ENCODE measurements around the gene DSCAML1.

The DSCAML1 gene

DNA sequence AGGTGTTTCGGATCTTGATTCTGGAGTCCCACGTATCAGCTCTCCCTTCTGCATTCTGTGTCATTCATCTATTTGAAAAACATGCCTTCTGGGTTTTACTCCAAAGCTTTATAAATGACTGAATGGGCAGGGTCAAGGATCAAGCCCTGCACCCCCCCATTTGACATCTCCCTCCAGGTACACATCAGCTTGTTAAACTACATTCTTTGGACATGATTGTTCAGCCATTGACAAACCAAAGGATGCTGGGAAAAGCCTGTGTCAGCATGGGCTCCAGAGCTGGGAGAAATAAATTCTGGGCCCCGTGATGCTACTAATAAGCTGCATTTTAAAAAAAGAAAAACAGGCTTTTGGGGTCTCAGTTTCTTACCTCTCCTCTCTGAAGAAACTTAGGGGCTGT is 103.7 kb downstream of the DSCAML1 start:
- DNase-seq (ENCODE audit: low spot score), result no peak

DNA sequence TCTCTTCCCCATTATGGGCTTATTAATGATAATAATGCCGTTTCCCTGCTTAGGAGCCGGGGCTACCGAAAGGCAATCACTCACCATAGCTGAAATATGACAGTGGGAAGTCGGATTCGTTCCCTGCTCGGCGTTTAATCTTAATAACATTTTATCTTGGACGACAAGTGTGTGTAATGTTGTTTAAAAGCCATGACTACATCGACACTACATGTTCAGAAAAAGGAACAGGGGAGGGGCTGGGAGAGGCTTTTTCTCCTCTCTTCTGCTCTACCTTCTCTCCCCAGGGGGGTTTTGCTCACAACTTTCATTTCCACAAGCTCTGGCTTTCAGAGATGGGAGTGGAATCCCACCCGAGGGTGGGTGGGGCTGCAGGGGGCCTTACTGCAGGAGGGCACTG is 105.5 kb downstream of the DSCAML1 start:
- DNase-seq (ENCODE audit: low spot score), result no peak

DNA sequence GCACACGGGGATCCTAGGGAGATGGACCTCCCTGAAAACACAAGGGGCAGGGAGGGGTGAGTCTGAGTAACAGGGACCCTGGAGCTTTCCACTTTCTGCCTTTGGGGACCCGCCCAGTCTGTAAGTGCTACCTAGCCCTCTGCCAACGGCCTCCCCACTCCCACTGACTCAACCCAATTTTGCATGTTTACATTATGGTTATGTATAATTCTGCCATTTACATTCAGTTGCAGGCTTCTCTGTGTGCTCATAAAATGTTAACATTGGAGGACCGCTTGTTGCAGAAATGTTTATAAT is 105.8 kb downstream of the DSCAML1 start:
- DNase-seq (ENCODE audit: low spot score), result no peak

DNA sequence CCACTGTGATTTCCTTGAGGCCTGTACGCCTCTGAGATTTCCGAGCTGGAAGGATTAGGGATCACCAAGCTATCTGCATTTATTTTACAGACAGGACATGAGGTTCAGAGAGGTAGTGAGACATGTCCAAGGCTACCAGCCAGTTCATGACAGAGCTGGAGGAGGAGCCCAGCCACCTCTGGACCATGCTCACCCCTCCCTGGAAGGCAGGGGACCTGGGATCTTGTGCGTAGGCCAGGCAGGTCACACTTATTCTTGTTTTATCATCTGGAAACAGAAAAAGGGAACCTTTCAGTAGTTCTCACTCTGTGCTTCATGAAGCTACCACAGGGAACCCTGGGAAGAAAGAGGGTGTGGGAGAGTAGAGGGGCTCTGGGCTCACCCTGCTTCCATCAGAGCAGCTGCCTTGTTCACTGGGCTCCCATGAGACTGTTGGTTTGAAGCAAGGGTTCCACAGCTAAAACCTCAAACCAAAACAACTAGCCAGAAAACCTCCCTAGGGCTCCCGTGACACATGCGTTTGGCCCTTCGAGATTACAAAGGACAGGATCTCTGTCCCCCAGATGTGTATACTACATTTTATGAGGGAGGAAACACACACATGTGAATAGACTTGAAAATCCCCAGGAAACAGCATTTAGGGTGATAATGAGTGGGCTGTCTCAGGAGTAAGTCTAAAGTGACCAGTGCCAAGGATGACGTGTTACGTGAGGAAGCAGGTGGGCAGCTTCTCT is 106.4 kb downstream of the DSCAML1 start:
- no peak for DNase-seq (ENCODE audit: low spot score)

DNA sequence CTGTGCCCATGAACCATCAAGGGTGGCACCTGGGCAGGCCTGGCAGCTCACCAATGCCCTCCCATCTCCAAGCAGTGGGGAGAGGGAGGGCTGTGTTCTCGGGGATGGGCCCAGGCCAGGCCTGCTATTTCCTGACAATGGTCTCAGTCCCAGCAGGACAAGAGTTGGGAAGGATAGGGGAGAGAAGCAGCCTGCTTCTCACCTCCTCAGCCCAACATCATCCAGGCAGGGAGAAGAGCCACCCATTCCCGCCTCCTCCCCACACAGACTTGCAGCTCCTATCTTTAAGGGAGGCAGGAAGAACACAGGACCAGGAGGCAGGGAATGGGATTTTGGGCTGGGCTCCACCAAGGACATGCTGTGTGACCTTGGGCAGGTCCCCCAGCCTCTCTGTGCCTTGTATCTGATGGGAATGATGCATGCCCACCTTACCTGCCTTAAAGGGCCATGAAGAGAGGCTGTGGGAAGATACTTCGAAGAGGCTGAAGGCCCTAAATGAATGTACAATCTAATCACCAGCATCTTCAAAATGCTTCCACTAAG is 108.7 kb downstream of the DSCAML1 start:
- no peak for DNase-seq (ENCODE audit: low spot score)

DNA sequence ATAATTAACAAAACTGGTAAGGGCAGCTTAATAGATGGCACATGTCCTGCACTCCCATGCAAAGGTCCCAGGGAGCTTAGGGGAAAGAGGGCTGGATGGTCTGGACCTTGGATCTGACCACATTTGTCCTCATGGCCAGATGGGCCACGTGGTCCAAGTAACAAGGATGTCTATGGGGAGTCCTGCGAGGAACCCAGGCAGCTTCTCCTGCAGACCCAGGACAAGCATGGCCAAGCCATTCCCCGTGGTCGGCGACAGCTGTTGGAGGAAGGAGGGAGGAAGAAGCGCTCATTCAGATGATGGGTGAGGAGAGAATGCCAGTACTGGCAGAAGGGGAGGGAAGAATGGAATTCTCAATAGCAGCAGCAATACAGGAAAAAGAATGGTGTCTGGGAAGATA is 109.2 kb downstream of the DSCAML1 start:
- DNase-seq (ENCODE audit: low spot score), result peak; percentile 44

DNA sequence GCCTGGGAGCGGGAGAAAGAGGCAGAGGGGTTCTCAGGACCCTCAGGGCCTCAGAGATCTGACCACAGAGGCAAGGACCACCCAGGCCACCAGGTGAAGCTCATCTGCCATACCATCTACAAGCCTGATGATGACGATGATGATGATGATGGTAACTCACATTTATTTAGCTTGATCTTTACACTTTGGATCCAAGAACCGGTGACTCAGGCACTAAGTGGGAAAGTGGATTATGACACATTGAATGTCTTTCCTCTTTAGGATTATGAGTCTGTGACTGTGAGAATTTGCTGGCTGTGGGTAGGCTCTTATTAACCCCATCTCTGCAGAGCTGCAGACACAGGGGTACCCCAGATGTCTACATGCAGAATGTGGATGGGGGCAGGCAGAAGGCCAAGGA is 110.3 kb downstream of the DSCAML1 start:
- no peak for DNase-seq (ENCODE audit: low spot score)

DNA sequence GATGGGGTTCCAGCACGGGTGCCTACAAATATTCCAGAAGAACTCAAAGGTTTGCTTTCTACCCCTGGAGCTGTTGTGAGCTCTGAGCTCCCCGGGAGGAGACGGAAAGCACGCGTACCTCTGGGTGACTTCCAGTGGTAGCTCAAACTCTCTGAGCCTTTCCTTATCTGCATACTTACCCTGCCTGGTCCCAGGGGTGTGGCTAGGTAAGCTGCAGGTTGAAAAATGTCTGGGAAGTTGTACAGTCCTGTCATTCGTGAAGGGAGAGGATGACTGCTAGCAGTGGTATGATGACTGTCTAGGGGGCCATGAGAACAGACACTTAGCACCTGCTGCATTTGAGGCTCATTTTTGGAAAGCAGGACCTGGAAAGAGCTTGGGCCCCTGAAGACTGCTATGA is 111.5 kb downstream of the DSCAML1 start:
- no peak for DNase-seq (ENCODE audit: low spot score)

DNA sequence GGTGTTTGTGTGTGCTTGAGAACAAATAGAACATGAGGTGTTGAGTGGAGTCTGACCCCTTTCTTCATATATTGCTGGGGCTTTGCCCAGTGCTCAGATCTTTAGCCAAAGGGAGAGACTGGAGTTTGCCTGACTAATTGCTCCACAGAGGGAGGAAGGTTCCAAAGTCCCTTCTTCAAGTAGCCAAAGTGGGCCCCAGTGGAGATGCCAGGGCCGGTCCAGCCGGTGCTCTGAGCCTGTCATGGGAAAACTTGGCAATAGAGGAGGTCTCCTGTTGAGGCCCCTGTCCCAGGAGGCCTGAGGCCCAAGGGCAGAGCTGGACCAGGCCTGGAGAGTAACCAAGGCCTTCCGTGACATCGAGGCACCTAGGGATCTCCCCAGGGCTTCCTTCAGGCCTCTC is 112.3 kb downstream of the DSCAML1 start:
- DNase-seq (ENCODE audit: low spot score), result no peak

DNA sequence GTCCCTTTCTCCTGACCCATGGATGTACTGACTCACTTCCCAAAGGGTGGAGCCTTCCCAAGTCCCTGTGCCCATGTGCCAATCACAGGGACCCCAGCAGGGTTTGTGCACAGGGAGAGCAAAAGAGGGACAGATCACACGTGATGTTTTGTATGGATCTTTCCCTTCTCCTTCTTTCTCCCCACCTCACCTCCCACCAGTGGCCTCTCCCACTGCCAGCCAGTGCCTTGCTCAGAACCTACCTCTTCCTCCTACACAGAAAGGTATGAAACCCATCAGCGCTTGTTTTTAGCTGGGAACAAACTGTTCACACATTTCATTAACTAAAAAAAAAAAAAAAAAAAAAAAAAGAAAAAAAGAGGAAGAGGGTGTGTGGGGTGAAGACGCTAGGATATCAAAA is 112.9 kb downstream of the DSCAML1 start:
- no peak for DNase-seq (ENCODE audit: low spot score)

DNA sequence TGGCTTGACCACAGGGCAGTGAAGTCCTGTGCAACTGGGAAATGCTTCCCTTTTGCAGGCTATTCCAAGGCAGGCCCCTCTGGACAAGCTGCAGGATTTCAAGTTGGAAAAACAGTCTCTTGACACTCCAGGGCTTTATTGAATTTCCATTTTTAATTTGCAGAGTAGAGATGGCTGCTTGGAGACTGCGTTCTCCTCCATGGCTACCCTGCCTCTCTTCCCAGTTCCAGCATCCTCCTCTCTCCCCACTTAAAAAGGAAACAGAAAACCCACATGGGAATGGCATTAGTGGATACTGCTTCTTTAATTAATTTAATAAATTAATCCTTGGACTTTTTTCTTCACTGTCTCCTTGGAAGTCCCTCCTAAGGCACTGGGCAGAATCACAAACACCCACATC is 115.6 kb downstream of the DSCAML1 start:
- DNase-seq (ENCODE audit: low spot score), result no peak

DNA sequence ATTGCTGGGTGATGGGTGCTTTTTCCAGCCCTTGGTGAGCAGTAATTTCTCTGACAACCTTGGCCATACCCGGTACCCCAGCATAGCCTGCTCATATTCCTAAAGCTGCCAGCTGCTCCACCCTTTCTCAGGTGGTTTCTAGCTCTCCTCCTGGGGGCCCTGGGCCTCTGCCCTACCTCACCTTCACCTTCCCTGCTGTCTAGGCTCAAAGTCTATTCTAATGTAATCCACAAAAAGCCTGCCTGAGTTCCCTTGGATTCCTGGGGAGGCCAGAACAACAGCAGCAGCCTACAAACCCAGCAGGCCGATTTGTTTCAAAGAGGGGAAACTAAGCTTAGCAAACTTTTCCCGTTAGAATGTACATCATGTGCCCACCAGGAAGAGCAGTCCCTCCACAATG is 117.6 kb downstream of the DSCAML1 start:
- no peak for DNase-seq (ENCODE audit: low spot score)

DNA sequence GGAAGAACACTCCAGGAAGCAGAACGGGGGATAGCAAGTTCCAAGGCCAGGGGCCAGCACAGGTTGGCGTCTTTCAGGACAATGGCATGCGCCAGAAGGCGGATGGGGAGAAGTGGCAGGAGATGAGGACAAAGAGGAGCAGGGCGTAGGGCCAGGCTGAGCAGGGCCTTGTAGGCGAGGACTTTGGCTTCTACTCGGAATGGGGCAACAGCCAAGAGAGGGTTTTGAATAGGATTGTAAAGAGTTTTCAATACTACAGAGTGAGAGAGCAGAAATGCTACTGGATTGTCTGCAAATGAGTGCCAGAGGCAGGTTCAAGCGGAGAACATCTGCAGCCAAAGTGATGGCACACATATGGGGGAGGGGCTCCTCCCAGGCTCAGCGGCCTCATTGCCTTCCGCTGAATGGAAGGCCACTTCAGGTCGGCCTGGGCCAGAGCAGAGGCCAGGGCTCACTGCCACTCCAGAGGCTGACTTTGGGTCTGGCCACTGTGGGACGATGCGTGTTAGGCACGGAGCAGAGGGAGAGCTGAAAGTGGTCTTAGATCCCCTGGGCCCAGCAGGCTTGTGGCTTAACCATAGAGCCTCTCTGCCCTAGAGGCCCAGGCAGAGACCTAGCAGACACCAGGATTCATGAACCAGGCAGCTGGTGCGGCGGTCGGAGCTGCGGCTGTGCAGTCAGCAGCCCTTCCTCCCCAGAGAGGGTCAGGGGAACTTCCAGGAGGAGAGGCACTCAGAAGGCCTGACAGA is 118.2 kb downstream of the DSCAML1 start:
- peak; percentile 93 for DNase-seq (ENCODE audit: low spot score)

DNA sequence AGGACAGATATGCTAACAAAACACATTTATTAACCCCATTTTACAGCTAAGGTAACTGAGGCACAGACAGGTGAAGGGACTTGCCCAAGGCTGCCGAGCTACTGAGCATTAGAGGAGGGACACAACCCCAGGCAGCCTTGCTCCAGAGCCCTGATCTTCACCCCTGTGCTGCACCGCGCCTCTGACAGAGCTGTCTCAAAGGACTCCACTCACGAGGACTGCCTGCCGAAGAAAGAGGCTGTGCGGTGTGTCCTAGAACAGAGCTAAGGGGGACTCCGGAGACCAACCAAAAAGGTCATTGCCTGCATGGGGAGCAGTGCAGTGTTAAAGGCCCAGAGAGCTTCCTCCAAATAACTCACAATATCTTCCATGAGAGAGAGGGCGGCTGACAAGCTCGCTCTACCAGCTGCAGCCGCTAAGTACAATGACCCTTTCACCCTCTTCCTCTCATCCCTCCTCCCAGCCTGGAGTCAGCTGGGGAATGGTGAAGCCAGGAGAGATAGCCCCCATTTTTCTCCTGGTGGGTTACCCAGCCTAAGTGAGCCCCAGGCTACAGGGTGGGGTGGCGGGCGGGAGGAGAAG is 119.2 kb downstream of the DSCAML1 start:
- DNase-seq (ENCODE audit: low spot score), result peak; percentile 92

DNA sequence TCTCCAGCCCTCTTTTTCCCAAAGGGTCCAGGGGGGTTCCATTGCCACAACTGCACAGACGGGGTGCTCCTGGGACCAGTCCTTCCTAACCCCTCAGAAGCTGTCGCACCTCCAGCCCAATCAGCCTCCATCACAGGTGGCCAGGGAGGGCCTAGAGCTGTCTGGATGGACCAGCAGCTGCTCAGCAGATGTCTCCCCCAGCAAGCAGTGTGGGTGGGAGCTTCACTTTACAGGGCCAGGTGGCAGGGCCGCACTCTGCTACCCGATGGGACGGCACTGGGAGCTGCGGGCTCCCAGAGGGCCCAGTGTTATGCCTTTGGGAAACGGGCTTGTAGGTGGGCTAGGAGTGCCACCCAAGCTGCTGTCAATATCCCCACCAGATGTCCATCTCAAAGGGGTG is 120.5 kb downstream of the DSCAML1 start:
- no peak for DNase-seq (ENCODE audit: low spot score)

DNA sequence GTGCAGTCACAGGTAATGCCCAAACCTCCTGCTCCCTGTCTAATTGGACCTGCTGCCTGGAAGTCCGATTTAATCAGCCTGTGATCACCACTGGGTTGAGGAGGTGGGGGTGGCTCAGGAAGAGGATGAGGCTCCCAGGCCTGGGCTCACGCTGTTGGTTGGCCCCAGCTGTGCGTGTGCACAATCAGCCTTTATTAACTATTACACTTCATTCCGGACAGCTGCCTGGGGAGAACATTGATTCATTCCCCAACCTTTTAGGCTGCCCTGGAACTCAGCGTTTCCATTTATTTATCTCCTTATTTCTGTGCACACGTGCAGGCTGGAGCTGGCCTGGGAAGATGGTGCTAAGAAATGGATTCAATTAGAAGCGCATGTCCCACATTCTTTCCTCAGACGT is 123.4 kb downstream of the DSCAML1 start:
- DNase-seq (ENCODE audit: low spot score), result peak; percentile 91

DNA sequence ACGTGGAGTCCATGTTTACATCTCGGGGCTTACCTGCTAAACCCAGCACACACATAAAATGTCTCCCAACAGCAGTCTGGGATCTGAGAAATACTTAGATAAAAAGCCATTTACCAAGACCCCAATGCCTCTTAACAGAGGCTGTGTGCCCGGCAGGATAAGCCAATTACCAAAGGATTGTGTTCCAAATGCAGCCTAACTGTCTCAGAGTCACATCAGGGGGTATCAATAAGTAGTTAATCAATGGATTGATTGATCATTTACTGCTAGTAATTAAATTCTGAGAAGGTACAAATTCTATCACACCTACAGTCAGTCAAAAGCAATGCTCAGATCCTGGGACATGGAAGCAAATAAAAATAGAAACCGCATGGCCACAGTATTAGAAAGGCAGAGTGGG is 125.6 kb downstream of the DSCAML1 start:
- no peak for DNase-seq (ENCODE audit: low spot score)

DNA sequence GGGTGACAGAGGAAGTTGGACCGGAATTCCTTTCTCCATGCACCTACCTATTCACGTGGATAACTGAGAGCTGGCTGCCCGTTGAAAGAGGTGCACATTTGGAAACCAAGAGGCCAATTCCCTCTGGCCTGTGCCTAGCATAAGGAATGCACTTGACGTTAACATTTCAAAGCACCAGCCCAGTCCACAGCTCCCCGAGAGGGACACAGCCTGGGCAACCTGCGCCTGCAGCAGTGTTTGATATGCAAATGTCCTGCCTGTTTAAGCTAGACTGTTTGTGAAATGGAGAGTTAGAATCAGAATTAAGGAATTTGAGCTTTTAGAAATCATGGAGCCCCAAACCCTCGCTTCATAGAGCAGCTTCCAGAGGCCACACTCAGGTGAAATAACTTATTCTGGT is 126.1 kb downstream of the DSCAML1 start:
- no peak for DNase-seq (ENCODE audit: low spot score)

DNA sequence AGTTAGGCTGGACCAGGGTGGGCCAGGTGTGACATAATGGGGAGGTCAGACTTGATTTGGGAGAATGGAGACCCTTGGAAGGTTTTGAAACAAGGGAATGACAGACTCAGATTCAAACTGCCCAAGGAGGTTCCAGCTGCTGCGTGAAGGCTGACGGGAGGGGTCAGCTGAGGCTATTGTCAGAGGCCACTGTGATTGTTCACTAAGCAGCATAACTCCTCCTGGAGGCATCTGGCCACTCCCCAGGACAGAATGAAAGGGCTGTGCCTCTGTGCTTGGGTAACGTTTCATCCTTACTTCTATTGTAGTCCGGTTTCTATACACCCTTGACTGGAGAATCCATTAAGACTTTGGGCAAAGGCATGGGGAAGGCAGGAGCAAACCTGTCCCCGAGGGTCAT is 126.6 kb downstream of the DSCAML1 start:
- peak; percentile 78 for DNase-seq (ENCODE audit: low spot score)

DNA sequence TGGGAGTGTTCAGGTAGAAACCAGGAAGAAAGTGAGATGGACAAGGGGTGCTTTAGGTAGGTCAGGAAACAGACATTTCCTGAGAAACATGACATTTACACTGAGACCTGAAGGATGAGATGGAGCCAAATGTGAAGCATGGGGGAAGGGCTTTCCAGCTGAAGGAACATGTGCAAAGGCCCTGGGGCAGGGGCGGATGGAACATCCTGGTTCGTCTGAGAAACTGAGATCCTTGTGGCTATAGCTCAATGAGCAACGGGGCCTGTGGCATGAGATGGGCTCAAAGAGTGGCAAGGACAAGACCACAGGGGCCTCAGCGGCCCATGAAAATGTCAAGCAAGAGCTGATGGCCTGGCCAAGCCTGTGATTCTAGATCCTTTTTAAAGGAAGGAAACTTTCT is 127.4 kb downstream of the DSCAML1 start:
- no peak for DNase-seq (ENCODE audit: low spot score)

DNA sequence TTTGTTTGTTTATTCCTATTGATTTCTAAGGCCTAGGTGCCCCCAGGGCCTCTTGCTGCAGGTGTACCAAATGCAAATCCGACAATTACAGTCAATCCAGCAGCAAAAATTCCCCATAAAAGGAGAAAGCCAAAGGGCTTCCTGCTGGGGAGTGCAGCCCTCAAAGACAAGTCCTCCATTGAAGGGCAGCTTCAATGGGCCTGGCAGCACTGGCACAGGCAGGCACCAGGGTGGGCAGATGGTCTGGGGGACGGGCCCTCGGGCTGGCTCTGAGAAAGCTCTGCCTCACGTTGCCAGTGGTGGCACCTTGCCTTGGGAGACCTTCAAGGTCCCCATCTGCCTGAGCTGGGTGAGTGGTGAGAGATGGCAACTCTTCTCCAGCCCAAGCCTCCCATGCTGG is 128.0 kb downstream of the DSCAML1 start:
- DNase-seq (ENCODE audit: low spot score), result peak; percentile 73

DNA sequence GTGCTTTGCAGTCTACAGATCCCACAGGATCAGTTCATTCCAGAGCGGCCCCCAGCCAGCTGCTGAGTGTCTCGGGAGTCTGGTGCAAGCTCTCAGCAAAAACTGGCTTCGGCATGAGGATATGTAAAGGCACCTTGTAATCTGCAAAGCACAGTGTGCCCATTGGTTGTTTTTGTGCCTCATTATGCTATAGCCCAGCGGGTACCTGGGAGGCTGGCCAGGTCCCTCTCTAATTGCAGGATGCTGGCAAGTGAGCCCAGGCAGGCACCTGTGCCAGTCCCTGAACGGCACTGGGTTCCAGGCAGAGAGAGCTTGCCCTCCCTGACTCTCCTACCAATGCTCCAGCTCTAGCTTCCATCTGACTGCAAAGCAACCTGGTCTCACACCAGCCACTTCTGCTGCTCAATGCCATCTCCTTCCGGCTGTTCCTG is 128.7 kb downstream of the DSCAML1 start:
- peak; percentile 42 for DNase-seq (ENCODE audit: low spot score)

DNA sequence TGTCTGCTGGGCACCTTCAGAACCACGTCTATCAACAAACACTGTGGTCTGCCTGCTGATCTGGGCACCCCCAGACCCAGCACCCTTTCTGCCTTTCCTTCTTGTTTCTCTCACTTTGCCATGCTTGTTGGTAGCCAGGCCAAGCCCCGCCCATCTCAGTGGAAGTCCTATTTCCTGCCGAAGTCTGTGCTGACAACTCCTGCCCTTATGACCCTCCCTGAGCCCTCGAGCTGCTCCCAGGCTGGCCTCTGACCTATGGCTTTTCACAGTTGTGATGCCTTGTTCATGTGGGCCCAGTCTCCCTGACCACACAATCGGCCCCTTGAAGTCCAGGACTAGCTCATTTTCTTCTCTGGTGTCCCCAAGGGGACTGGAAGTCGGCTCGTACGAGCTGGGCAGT is 132.1 kb downstream of the DSCAML1 start:
- peak; percentile 63 for DNase-seq (ENCODE audit: low spot score)

Data from globus pallidus (tissue), 1 donor.